GM12878 (cell line): Measurements from ENCODE around the gene DMRTC2. TPM values are rescaled to one million over a fixed set of nuclear protein-coding genes. Genes with fewer than 3 reads are reported as not detected.

ENCODE experiments used
- ATAC-seq: fragments of 200-7000 bp; cut with Tn5 transposase; 3 replicates; pipeline ENCODE4 v1.9.1; 2020; ENCODE audit warnings: mild to moderate bottlenecking, moderate library complexity
- BruUV-seq: library from RNA; stranded (reverse); fragments of 400-500 nt; replicated peaks from 2 replicates; lab custom pipeline; 2021; lab: Mats Ljungman, UMichigan
- CTCF ChIA-PET: fragments of 300-600 bp; sonication (Branson Sonifier 250); formaldehyde crosslinking; extraction: SDS; loops from one replicate; lab custom pipeline; 2021; ENCODE audit warnings: inconsistent platforms; lab: Yijun Ruan, JAX
- POLR2A ChIA-PET: fragments of 350-600 bp; formaldehyde crosslinking; extraction: SDS; loops from one replicate; lab custom pipeline; 2021; ENCODE audit warnings: inconsistent platforms; lab: Charles Lee
- RAD21 ChIA-PET: fragments of 300-600 bp; sonication (Branson Sonifier 250); formaldehyde crosslinking; loops from one replicate; lab custom pipeline; 2023; ENCODE audit warnings: antibody characterized with exemption; ENCODE audit not compliant: unreplicated experiment; lab: Charles Lee
- SMC1A ChIA-PET: fragments of 300-600 bp; sonication (Branson Sonifier 250); formaldehyde crosslinking; loops from one replicate; lab custom pipeline; 2023; ENCODE audit not compliant: unreplicated experiment, uncharacterized antibody; lab: Charles Lee
- DNase-seq: peaks from one replicate; pipeline ENCODE4 v3.0.0-alpha.2; 2011; ENCODE audit warnings: low read depth, low spot score
- FAIRE-seq: peaks from 3 replicates; lab custom pipeline; 2011; peaks lifted over from hg19 to GRCh38; lab: Jason Lieb, UNC
- H2AFZ ChIP-seq: 2 replicates; pipeline ENCODE4 v1.6.0; 2011; ENCODE audit warnings: low read depth, low read length, control low read depth; ENCODE audit not compliant: control insufficient read depth
- H3K27ac ChIP-seq: 2 replicates; pipeline ENCODE4 v1.5.1; 2011; ENCODE audit warnings: control low read depth; ENCODE audit not compliant: control insufficient read depth, insufficient read depth
- H3K27me3 ChIP-seq, 2 experiments: replicated peaks in 1 of 2; 2 replicates each; pipeline versions ENCODE4 v1.6.0 to v1.6.1; 2011; ENCODE audit warnings: low read length in 1 of 2; ENCODE audit not compliant: control insufficient read depth in 2 of 2, insufficient read depth in 2 of 2
- H3K36me3 ChIP-seq, 2 experiments: 2 replicates each; pipeline ENCODE4 v1.5.1; 2011; ENCODE audit warnings: low read length in 1 of 2; ENCODE audit not compliant: control insufficient read depth in 2 of 2, insufficient read depth in 2 of 2
- H3K4me1 ChIP-seq: 2 replicates; pipeline ENCODE4 v1.6.1; 2011; ENCODE audit warnings: mild to moderate bottlenecking, low read length, moderate library complexity, mixed read lengths; ENCODE audit not compliant: control insufficient read depth, insufficient read depth
- H3K4me2 ChIP-seq: 2 replicates; pipeline ENCODE4 v1.6.0; 2011; ENCODE audit warnings: control low read depth; ENCODE audit not compliant: control insufficient read depth, insufficient read depth
- H3K4me3 ChIP-seq: fragments of 200-600 bp; sonication (generic); 2 replicates; pipeline ENCODE4 v1.5.1; 2016
- H3K79me2 ChIP-seq: 2 replicates; pipeline ENCODE4 v1.6.0; 2011; ENCODE audit warnings: low read length; ENCODE audit not compliant: control insufficient read depth, insufficient read depth
- H3K9ac ChIP-seq: 2 replicates; pipeline ENCODE4 v1.8.0; 2011; ENCODE audit warnings: low read length, control low read depth, mixed read lengths; ENCODE audit not compliant: control insufficient read depth, insufficient read depth
- H3K9me3 ChIP-seq: replicated peaks from 3 replicates; pipeline ENCODE4 v1.5.1; 2011; ENCODE audit warnings: mild to moderate bottlenecking, low read length; ENCODE audit not compliant: control insufficient read depth, insufficient read depth
- H4K20me1 ChIP-seq: 2 replicates; pipeline ENCODE4 v1.6.0; 2011; ENCODE audit not compliant: control insufficient read depth, insufficient read depth
- BACH1 ChIP-seq: fragments of 450-650 bp; IDR thresholded peaks from 2 replicates; pipeline ENCODE4 v1.6.1; 2017; ENCODE audit warnings: mild to moderate bottlenecking, borderline replicate concordance
- BMI1 ChIP-seq: fragments of 450-650 bp; IDR thresholded peaks from 2 replicates; pipeline ENCODE4 v1.6.1; 2016; ENCODE audit warnings: mild to moderate bottlenecking, moderate library complexity, borderline replicate concordance
- CREM ChIP-seq: IDR thresholded peaks from 2 replicates; pipeline ENCODE4 v1.6.1; 2014; ENCODE audit warnings: antibody characterized with exemption, low read depth
- NR2F1 ChIP-seq: fragments of 450-650 bp; conservative IDR thresholded peaks from 2 replicates; pipeline ENCODE4 v1.6.1; 2017; ENCODE audit warnings: mild to moderate bottlenecking
- PAX8 ChIP-seq: fragments of 450-650 bp; IDR thresholded peaks from 2 replicates; pipeline ENCODE4 v1.6.1; 2017; ENCODE audit warnings: mild to moderate bottlenecking, moderate library complexity
- POLR2A ChIP-seq: IDR thresholded peaks from 2 replicates; pipeline ENCODE4 v1.6.1; 2011; ENCODE audit warnings: low read depth, mild to moderate bottlenecking, low read length
- TARDBP ChIP-seq: IDR thresholded peaks from 2 replicates; pipeline ENCODE4 v1.6.1; 2016; ENCODE audit warnings: borderline replicate concordance
- ZBED1 ChIP-seq: IDR thresholded peaks from 2 replicates; pipeline ENCODE4 v1.6.1; 2016; ENCODE audit warnings: borderline replicate concordance
- ZNF384 ChIP-seq: IDR thresholded peaks from 2 replicates; pipeline ENCODE4 v1.6.1; 2012; ENCODE audit warnings: low read depth, mild to moderate bottlenecking, low read length, improper control_type of control experiment, borderline replicate concordance
- WGBS: methylation state at CpG from one replicate; pipeline ENCODE4 v1.1.6; 2016; ENCODE audit warnings: low lambda C conversion rate; ENCODE audit not compliant: insufficient replicate concordance, insufficient coverage; ENCODE audit errors: missing lambda C conversion rate; 5-methylcytosine and 5-hydroxymethylcytosine counted together
- in situ Hi-C: fragments of 300-500 bp; cut with MboI; formaldehyde crosslinking; loops from 9 replicates; pipeline ENCODE4 v1.14.3; 2018; ENCODE audit warnings: mixed read lengths
- intact Hi-C: fragments of 100-400 bp; cut with micrococcal nuclease; formaldehyde crosslinking; loops from one replicate; pipeline ENCODE4 v1.14.2; 2022; ENCODE audit not compliant: unreplicated experiment
- polyA plus RNA-seq, 11 experiments: library from polyadenylated mRNA; depleted of rRNA in 4 of 11; unstranded in 6 of 11; stranded (reverse) in 5 of 11; fragments of >200 nt; fragmentation: Nextera tagmentation in 4 of 11; fragmentation: Illumina TruSeq in 1 of 11; extraction: Ambion mirVana in 4 of 11; extraction: Trizol in 1 of 11; gene quantifications; 1 replicate in 1 of 11; 2 replicates in 10 of 11; pipeline versions ENCODE4 v1.2.1 to v1.2.3, GENCODE V29; 2011 to 2016; ENCODE audit warnings: inconsistent platforms in 2 of 11, missing spikeins in 2 of 11, low read depth in 1 of 11
- total RNA-seq, 4 experiments: library from RNA; depleted of rRNA in 3 of 4; stranded (reverse); fragments of >200 nt in 3 of 4; fragmentation: Illumina TruSeq in 1 of 4; extraction: Trizol in 1 of 4; gene quantifications; 2 replicates each; pipeline versions ENCODE4 v1.2.1 to v1.2.3, GENCODE V29; 2013 to 2021

The DMRTC2 gene
- total and polyA plus RNA-seq, 10 of the 15 experiments (the other 5 are each of a cell fraction or from before 2014, with no cell fraction given) = not detected

- no peak for TF ChIP-seq TARDBP
- TF ChIP-seq BACH1 = peak; percentile 32; the same call in 1 of the 2 replicates
- TF ChIP-seq ZBED1 = no peak
- 0 out of 2 replicates have a peak, but pooled peaks have one; percentile 19 for TF ChIP-seq ZNF384
- no peak for TF ChIP-seq PAX8
- no peak for TF ChIP-seq BMI1
- TF ChIP-seq NR2F1 = no peak
- no peak for TF ChIP-seq CREM
- TF ChIP-seq POLR2A = peak; percentile 67
- no peaks in the 10 kb centered on the region for H3K27me3 ChIP-seq
- RAD21 ChIA-PET = interaction anchor here (0.7 to 8.7 kb wide), 4 partner anchors 10 to 89 kb away, joined by 3 to 120 read pairs (median 32); partner anchors contain the start of genes ARHGEF1, RABAC1 and RPS19
- H2AFZ ChIP-seq = no peak overlapping the region
- peak overlapping the region; percentile 30; the same call in 1 of the 2 replicates for H3K27ac ChIP-seq
- no peaks in the 10 kb centered on the region for H3K9me3 ChIP-seq
- POLR2A ChIA-PET = interaction anchor here (0.6 to 6.6 kb wide), 6 partner anchors 8 to 1253 kb away, joined by 3 to 90 read pairs (median 9); partner anchors contain the start of gene RPS19
- no peak overlapping the region for H3K4me3 ChIP-seq
- H3K79me2 ChIP-seq = peaks cover 31% of the 10 kb centered on the region
- DNase-seq (no peak), FAIRE-seq (no peak), ATAC-seq (peak; percentile 1; the same call in 1 of the 3 replicates)
- H4K20me1 ChIP-seq = peaks cover 16% of the 10 kb centered on the region
- CTCF ChIA-PET = interaction anchor here (1.9 to 9.0 kb wide), 6 partner anchors 6 to 88 kb away, joined by 7 to 136 read pairs (median 74); partner anchors contain the start of genes ARHGEF1 and RPS19
- 0 out of 2 replicates have a peak overlapping the region, but pooled peaks have one; percentile 36 for H3K4me2 ChIP-seq
- no peak overlapping the region for H3K9ac ChIP-seq
- 55% methylated on average over 3 of the region's 3 CpGs for WGBS
- in situ Hi-C loops (loop anchor here (5.0 kb wide), 1 partner anchor 77 kb away; no protein-coding TSS in a partner anchor), intact Hi-C loops (no loop called here)
- peaks cover 21 to 25% of the 10 kb centered on the region in 2 experiments for H3K36me3 ChIP-seq
- SMC1A ChIA-PET = interaction anchor here (1.0 to 8.2 kb wide), 3 partner anchors 11 to 75 kb away, joined by 3 to 57 read pairs (median 47); partner anchors contain the start of gene RPS19
- peaks cover 71% of the 10 kb centered on the region for H3K4me1 ChIP-seq
- BruUV-seq = no TSS peak
Measured at GRCh38 chr19:41870401-41870873, 25.6 kb downstream of the DMRTC2 start.
